GM23248 (cell line): ENCODE measurements around the gene TENM4.

Source experiments
- EZH2 ChIP-seq: fragments of 200-600 bp; sonication (generic); IDR thresholded peaks from 2 replicates; pipeline ENCODE4 v1.6.1; 2018; ENCODE audit warnings: antibody characterized with exemption, mild to moderate bottlenecking; ENCODE audit not compliant: insufficient read depth, poor library complexity, severe bottlenecking
- EZH2phosphoT487 ChIP-seq: fragments of 200-600 bp; sonication (generic); IDR thresholded peaks from 2 replicates; pipeline ENCODE4 v1.6.1; 2018; ENCODE audit warnings: antibody characterized with exemption, moderate library complexity, mild to moderate bottlenecking, low read depth; ENCODE audit not compliant: insufficient read depth

- TF ChIP-seq EZH2 (no peak), EZH2phosphoT487 (no peak)
Observed at GRCh38 chr11:79006854-79007253, 434.0 kb downstream of the TENM4 start.
